Measurements from ENCODE around the gene TFF3.

DNA sequence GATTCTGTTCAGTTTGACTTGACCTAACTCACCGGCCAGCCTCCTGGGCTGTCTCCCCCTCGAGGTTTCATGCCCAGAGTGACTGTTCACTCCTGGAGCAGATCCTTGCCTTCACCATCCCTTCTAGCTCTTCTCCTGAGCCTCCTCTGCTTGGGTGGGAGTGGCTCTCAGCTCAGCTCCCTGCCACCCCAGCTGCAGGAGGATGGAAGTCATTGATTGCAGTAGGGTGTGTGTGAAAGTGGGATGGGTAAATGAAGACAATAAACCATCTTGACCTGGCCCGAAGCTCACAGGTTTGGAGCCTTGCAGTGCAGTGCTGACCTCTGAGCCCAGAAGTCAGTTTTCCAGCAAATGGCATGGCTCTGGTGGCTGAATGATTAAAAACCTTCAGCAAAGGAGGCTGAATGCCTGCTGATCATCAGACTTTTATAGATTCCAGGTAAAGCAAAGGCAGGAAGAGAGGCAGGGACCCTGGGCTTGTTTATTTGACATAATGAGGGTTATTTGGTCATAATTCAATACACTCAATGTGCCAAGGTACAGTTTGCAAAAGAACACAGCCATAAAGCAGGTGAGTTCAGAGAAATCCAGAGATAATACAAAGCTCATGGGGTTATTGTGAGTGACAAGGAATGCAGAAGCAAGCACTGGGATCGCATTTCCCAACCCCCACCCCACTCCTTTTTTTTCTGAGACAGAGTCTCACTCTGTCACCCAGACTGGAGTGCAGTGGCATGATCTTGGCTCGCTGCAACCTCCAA is 17.5 kb upstream of the TFF3 start:
- no peak for TF ChIP-seq EZH2 (optimal IDR thresholded peaks at IDR 0.05; ENCODE audit: low read depth, low read length)
- TF ChIP-seq, protein P1, sequence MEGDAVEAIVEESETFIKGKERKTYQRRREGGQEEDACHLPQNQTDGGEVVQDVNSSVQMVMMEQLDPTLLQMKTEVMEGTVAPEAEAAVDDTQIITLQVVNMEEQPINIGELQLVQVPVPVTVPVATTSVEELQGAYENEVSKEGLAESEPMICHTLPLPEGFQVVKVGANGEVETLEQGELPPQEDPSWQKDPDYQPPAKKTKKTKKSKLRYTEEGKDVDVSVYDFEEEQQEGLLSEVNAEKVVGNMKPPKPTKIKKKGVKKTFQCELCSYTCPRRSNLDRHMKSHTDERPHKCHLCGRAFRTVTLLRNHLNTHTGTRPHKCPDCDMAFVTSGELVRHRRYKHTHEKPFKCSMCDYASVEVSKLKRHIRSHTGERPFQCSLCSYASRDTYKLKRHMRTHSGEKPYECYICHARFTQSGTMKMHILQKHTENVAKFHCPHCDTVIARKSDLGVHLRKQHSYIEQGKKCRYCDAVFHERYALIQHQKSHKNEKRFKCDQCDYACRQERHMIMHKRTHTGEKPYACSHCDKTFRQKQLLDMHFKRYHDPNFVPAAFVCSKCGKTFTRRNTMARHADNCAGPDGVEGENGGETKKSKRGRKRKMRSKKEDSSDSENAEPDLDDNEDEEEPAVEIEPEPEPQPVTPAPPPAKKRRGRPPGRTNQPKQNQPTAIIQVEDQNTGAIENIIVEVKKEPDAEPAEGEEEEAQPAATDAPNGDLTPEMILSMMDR (IDR thresholded peaks at IDR 0.05; ENCODE audit: low read length), result no peak

Measured in MM.1S (cell line).